ENCODE data around the gene POFUT1. TPM values are rescaled to one million over a fixed set of nuclear protein-coding genes. Genes with fewer than 3 reads are reported as not detected.
"Not testable (repeated sequence)": the region's sequence is repeated elsewhere in the genome, so short reads cannot be mapped to it uniquely, and the experiment has no call there.

POFUT1 gene
- total RNA-seq, 1 experiment from 2014 or later = 27.4 TPM

DNA sequence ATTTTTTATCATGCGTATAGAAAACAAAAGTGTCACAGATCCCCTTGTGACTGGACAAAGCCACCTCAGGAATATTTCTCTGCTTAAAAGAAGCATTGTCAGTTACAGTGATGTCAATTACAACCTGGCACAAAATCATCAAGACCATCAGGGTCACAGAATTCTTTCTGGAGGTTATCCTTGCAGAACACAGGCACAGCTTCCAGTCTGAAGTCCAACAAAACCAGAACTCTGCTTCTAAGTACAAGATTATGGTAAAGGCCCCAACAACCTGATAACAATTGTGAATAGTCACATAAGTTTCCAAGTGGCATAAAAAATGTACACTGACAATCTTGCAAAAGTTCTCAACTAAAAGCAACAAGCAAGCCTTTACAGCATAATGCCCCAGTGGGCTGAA, 21.2 kb upstream of the POFUT1 start:
- no peak for DNase-seq (ENCODE audit: low spot score)
- in situ Hi-C loops (cut with HindIII; ENCODE audit: low sequenced_read_pairs) = loop anchor here (5.0 kb wide), 1 partner anchor 34 kb away; no protein-coding TSS in a partner anchor

DNA sequence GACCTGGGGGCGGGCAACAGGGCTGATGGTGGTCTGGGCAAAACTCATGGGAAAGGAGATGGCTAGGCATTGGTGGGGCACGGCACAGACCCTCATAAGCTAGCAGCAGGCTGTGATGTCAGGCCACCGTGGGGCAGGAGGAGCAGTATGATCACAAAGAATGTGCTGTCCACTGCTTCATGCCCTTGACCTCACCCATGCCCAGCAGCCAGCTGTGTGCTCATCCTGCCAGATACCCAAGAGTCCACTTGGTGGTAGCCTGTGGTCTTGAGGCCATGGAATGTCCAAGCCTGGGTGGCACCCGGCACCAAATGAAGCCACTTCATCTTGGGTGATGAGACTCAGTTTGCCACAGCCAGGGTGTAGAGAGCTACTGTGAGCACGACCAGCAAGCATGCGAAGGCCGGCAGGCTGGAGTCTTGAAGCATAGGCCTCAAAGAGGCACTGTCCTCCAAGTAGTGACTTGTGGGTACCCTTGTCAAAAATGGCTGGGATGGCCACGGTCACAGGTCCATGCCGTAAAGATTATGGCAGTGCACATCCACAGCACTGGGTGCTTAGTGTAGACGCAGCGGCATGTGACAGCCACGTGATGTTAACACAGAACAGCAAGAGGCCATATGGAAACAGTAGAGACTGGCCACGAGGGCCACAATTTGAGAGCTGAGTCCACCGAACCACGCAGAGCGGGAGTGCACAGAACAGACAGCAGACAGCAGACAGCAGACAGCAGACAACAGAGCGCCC, 19.1 kb upstream of the POFUT1 start:
- no peak for DNase-seq (ENCODE audit: low spot score)
- in situ Hi-C loops (cut with HindIII; ENCODE audit: low sequenced_read_pairs) = loop anchor here (5.0 kb wide), 1 partner anchor 36 kb away; no protein-coding TSS in a partner anchor

GRCh38 chr20:32189123-32189410, 18.6 kb upstream of the POFUT1 start:
- in situ Hi-C loops (cut with HindIII; ENCODE audit: low sequenced_read_pairs) = loop anchor here (5.0 kb wide), 1 partner anchor 37 kb away; no protein-coding TSS in a partner anchor
- DNase-seq (ENCODE audit: low spot score) = no peak

DNA sequence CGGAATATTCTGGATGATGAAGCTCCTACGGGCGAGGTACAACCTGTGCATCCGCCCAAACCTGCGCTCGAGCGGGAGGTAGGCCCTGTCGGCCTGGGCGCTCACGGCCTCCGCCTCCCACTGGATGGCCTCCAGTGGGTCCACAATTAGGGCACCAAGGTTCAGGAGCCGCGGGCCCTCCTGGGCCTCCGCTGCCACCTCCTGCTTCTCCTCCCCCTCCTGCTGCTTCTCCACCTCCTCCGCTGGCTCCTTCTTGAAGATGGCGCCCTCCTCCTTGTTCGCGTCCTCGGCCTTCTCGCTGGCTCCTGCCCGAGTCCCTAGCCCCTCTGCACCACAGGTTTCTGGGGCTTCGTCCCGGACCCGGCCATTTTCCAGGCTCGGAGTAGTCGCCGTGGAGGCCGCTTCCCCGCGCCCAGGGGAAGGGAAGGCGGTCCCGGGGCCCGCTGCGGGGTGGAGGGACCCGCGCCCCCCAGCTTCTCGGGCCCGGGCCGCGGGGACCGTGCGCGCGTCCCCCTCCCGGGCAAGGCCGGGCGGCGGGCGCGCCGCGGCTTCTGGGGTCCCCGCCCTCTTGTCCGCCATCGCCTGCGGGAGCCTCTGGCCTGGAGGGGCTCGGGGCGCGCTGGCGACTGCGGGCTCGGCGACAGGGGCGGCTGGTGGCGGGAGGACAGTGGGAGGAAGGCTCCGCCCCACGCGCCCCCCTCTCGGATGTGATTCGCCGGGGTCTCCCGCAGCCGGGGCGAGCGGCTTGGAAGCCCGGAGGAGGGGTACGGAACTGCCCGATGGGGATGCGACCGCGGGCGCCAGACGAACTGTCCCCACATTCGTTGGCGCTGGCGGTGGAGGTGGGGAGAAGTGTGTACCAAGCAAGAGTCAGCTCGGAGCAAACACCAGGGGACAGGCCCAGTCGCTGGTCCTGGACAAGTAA, 17.7 kb upstream of the POFUT1 start:
- DNase-seq (ENCODE audit: low spot score) = peak; percentile 69
- in situ Hi-C loops (cut with HindIII; ENCODE audit: low sequenced_read_pairs) = loop anchor here (5.0 kb wide), 1 partner anchor 38 kb away; no protein-coding TSS in a partner anchor

DNA sequence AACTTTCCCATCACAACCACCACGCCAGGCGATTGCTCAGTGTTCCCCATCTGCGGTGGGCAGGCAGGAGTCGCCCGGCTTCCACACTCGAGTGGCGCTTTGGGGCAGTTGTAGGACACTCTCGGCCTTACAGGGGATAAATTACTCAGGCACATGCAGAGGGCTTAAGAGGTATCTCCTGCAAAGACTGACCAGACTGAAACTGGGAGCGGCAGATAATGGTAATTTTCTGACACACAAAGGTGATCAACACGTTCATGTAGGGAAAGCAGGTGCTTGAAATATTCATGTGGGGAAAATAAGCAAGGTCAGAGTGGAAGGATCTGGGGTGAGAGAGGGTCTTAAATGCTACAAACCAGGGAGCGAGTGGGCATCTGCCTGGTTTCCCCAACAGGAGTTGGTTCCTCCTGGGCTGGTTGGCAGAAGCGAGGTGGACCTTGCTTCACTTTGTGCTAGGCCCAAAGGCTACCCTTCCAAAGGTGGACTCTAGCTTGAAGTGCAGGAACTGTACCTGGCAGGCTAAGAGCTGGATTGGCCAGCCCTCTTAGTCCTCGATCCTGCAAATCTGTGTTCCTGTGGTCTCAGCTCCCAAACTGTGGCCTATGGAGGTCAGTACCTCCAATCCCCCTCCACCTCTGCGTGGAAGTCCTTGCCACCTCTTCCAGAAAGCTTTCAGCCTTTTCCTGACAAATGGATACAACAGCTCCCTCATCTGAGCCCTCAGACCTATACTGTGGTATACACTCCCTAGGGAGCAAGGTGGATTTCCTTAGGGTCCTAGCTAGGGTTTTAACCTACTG, 16.9 kb upstream of the POFUT1 start:
- DNase-seq (ENCODE audit: low spot score) = no peak
- in situ Hi-C loops (cut with HindIII; ENCODE audit: low sequenced_read_pairs) = no loop called here

DNA sequence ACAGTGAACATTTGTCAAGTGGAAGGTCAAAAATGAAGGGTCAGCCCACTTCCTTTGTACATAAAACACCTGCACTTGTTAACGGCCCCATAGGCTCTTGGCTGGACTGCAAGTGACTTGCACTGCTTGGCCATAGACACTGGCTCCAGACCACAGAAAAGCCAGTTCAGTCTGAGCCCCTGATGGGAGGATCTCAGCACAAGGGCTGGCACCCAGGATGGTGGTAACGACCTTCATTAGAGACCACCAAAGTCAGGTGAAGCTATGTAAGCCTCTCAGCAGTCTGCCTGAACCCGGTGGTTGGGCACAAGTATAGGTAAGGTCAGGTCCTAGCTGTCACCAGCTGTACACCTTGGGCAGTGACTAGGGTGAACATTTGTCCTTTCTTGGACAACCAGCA, 16.3 kb upstream of the POFUT1 start:
- no peak for DNase-seq (ENCODE audit: low spot score)
- in situ Hi-C loops (cut with HindIII; ENCODE audit: low sequenced_read_pairs) = no loop called here

- in situ Hi-C loops (cut with HindIII; ENCODE audit: low sequenced_read_pairs) = no loop called here
- no peak for DNase-seq (ENCODE audit: low spot score)
Observed at GRCh38 chr20:32191873-32192272, 15.8 kb upstream of the POFUT1 start.

GRCh38 chr20:32192698-32193097, 15.0 kb upstream of the POFUT1 start:
- no peak for DNase-seq (ENCODE audit: low spot score)
- in situ Hi-C loops (cut with HindIII; ENCODE audit: low sequenced_read_pairs) = no loop called here

DNA sequence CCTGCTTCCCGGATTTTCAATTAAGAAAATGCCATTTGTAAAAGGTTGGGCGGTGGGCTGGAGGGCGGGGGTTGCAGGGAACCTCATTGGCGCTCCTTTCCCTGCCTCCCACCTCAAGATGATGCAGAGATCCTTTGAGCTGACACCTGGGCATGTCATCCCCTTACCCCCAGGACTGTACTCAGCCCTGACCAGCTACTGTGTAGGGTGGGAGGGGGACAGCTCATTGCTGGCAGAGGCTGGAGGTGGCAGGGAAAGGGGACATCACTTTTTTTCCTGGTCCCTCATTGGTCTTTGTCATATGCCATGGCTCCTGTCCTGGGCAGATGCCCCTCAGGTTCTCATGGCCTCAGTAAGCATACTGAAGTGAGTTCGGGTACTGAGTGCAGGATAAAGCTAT, 14.3 kb upstream of the POFUT1 start:
- in situ Hi-C loops (cut with HindIII; ENCODE audit: low sequenced_read_pairs); DNase-seq (ENCODE audit: low spot score): not testable (repeated sequence)

DNA sequence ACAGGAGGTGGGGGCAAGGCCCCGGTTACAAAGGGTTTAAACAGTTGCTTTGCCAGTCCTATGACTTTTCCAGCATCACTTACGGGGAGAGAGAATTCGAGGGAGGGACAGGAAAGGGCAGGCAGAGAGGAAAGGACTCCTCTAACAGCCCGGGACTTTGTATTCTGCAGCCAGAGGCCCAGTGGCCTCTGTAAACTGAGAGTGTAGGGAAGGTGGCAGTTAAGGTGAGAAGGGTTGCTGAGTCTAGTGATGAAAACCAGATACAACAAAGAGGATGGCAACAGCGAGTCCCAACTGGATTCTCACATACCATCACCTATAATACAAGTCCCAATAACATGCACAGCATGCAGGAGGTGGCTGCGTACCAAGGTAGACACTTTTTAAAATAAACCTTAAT, 13.7 kb upstream of the POFUT1 start:
- in situ Hi-C loops (cut with HindIII; ENCODE audit: low sequenced_read_pairs) = no loop called here
- no peak for DNase-seq (ENCODE audit: low spot score)

DNA sequence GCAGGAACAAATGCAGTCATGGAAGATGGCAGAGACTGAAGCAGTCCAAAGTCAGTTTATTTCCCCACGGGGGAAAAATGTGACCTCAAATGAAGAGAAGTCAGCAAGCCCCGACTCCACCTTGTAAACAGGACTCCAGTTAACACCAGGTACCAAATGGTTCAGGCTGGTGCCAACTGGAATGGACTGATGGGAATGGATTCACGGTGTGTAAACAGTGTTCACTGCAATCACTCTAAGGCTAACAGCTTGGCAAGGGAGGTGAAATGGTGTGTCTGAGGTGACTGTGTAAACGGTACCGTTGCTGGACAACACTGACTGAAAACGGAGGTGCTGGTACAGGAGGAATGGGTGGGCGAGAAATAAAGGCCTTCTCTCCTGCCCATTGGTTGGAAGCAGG, 12.1 kb upstream of the POFUT1 start:
- no peak for DNase-seq (ENCODE audit: low spot score)
- in situ Hi-C loops (cut with HindIII; ENCODE audit: low sequenced_read_pairs) = no loop called here

GRCh38 chr20:32196613-32197012, 11.1 kb upstream of the POFUT1 start:
- DNase-seq (ENCODE audit: low spot score); in situ Hi-C loops (cut with HindIII; ENCODE audit: low sequenced_read_pairs): not testable (repeated sequence)

- DNase-seq (ENCODE audit: low spot score) = not testable (repeated sequence)
Observed at GRCh38 chr20:32197136-32197535, 10.5 kb upstream of the POFUT1 start.

DNA sequence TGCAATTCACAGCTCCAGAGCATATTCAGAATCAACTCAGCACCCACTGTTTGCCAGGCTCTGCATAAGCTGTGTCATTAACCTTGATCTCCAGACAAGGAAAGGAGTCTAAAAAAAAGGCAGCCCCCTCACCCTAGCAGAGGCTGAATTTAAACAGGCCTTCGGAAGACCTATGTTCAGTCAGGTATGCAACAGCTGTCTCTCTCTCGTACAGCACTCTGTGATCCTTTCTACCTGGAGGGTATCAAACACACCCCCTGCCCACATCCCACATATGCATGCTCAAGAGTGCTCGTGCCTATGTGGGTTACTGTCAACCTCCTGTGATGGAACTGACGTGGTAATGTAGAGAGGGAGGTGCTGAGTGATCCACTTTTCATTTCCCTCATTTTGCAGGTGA, 8.7 kb upstream of the POFUT1 start:
- no peak for DNase-seq (ENCODE audit: low spot score)
- in situ Hi-C loops (cut with HindIII; ENCODE audit: low sequenced_read_pairs) = no loop called here

More at GRCh38 chr20:32197136-32197535, 10.5 kb upstream of the POFUT1 start:
- in situ Hi-C loops (cut with HindIII; ENCODE audit: low sequenced_read_pairs) = not testable (repeated sequence)

- in situ Hi-C loops (cut with HindIII; ENCODE audit: low sequenced_read_pairs) = no loop called here
- no peak for DNase-seq (ENCODE audit: low spot score)
Observed at GRCh38 chr20:32201296-32201976, 6.2 kb upstream of the POFUT1 start.

DNA sequence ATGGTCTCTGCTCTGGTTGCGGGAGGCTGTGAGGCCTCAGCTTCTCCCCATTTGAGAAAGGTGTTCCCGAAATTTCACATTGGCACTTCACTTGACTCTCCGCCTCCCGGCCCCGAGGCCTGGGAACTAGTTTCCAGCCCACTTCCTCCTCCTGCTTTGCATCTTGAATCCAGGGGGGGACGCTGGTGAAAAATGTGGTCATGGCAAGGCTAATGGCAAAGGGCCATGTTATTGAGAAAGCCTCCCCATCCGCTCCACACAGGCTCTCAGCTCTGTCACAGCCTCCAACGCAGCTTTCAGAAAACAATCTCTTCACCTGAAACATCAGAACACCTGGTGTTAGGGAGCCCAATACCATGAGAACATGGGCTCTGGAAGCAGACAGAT, 5.7 kb upstream of the POFUT1 start:
- in situ Hi-C loops (cut with HindIII; ENCODE audit: low sequenced_read_pairs) = no loop called here
- no peak for DNase-seq (ENCODE audit: low spot score)

- DNase-seq (ENCODE audit: low spot score) = no peak
- in situ Hi-C loops (cut with HindIII; ENCODE audit: low sequenced_read_pairs) = no loop called here
Observed at GRCh38 chr20:32203356-32204204, 4.1 kb upstream of the POFUT1 start.

Data from G401 (cell line).